Measurements from ENCODE around the gene PTGES3L.

DNA sequence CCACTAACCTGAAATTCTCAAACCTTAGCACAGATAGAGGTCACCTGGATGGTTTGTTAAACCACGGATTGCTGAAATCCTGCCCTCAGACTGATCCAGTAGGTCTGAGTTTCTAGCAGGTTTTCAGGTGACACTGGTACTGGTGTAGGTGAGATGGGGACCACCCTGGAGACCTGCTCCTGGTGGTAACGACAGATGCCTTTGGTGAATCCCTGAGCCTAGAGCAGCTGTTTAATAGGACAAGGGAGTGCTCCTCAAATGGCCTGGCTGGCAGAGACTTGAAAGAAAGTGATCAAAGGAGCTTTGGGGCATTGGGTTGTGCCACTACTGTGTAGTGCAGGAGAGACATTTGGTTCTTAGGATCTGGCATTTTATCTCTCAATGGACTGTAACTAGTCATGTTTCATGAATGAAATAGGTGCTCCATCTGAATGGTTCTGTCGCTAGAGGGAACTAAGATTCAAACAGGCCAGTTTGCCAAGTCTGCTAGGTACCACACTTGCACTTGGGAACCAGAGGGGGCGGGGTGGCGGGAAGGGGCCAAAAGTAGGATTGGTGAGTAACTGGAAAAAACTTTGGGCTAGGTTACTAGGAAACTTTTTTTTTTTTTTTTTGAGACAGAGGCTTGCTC lies 23.8 kb upstream of the PTGES3L start:
- TF ChIP-seq CTCF (IDR thresholded peaks at IDR 0.05 in 2 of 3, conservative IDR thresholded peaks at IDR 0.05 in 1 of 3; ENCODE audit: borderline replicate concordance in 1 of 3, insufficient read depth in 1 of 3, low read depth in 2 of 3, low read length in 2 of 3) (peak in 2 of 3 experiments; percentile 23 to 31; a peak in 2 of 6 replicates), EZH2phosphoT487 (IDR thresholded peaks at IDR 0.05; ENCODE audit: borderline replicate concordance) (no peak), YY1 (IDR thresholded peaks at IDR 0.05; ENCODE audit: extremely low read depth, insufficient replicate concordance, low read depth, low read length) (peak; percentile 19)
- TF ChIP-seq, protein P1, sequence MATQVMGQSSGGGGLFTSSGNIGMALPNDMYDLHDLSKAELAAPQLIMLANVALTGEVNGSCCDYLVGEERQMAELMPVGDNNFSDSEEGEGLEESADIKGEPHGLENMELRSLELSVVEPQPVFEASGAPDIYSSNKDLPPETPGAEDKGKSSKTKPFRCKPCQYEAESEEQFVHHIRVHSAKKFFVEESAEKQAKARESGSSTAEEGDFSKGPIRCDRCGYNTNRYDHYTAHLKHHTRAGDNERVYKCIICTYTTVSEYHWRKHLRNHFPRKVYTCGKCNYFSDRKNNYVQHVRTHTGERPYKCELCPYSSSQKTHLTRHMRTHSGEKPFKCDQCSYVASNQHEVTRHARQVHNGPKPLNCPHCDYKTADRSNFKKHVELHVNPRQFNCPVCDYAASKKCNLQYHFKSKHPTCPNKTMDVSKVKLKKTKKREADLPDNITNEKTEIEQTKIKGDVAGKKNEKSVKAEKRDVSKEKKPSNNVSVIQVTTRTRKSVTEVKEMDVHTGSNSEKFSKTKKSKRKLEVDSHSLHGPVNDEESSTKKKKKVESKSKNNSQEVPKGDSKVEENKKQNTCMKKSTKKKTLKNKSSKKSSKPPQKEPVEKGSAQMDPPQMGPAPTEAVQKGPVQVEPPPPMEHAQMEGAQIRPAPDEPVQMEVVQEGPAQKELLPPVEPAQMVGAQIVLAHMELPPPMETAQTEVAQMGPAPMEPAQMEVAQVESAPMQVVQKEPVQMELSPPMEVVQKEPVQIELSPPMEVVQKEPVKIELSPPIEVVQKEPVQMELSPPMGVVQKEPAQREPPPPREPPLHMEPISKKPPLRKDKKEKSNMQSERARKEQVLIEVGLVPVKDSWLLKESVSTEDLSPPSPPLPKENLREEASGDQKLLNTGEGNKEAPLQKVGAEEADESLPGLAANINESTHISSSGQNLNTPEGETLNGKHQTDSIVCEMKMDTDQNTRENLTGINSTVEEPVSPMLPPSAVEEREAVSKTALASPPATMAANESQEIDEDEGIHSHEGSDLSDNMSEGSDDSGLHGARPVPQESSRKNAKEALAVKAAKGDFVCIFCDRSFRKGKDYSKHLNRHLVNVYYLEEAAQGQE (IDR thresholded peaks at IDR 0.05; ENCODE audit: low read depth): no peak

All from HCT116 (cell line).